ENCODE data around the gene ATXN7L1.

The ATXN7L1 gene

GRCh38 chr7:105580022-105580740 is 296.2 kb downstream of the ATXN7L1 start:
- no peak for DNase-seq (ENCODE audit: low read depth)

- no peak for DNase-seq (ENCODE audit: low read depth)
Measured at GRCh38 chr7:105578496-105578895, 297.9 kb downstream of the ATXN7L1 start.

- no peak for DNase-seq (ENCODE audit: low read depth)
Measured at GRCh38 chr7:105577251-105577650, 299.1 kb downstream of the ATXN7L1 start.

GRCh38 chr7:105571891-105572290 is 304.5 kb downstream of the ATXN7L1 start:
- no peak for DNase-seq (ENCODE audit: low read depth)

- DNase-seq (ENCODE audit: low read depth) = no peak
Measured at GRCh38 chr7:105567821-105568220, 308.6 kb downstream of the ATXN7L1 start.

- DNase-seq (ENCODE audit: low read depth) = no peak
Measured at GRCh38 chr7:105567024-105567423, 309.4 kb downstream of the ATXN7L1 start.

- DNase-seq (ENCODE audit: low read depth) = no peak
Measured at GRCh38 chr7:105565190-105565589, 311.2 kb downstream of the ATXN7L1 start.

- DNase-seq (ENCODE audit: low read depth) = no peak
Measured at GRCh38 chr7:105559926-105560325, 316.5 kb downstream of the ATXN7L1 start.

Measured in activated T-helper 9 cell treated with anti-CD3 and anti-CD28 coated beads, Interleukin-2, amount 50 U/mL, for 16 hours (primary cell).